ENCODE measurements around the gene ALG10. TPM values are rescaled to one million over a fixed set of nuclear protein-coding genes. Genes with fewer than 3 reads are reported as not detected.
"Not testable (repeated sequence)": the region's sequence is repeated elsewhere in the genome, so short reads cannot be mapped to it uniquely, and the experiment has no call there.

Gene ALG10
- total RNA-seq = 13.7 to 15.1 TPM (median 13.7 TPM) in 3 replicates

DNA sequence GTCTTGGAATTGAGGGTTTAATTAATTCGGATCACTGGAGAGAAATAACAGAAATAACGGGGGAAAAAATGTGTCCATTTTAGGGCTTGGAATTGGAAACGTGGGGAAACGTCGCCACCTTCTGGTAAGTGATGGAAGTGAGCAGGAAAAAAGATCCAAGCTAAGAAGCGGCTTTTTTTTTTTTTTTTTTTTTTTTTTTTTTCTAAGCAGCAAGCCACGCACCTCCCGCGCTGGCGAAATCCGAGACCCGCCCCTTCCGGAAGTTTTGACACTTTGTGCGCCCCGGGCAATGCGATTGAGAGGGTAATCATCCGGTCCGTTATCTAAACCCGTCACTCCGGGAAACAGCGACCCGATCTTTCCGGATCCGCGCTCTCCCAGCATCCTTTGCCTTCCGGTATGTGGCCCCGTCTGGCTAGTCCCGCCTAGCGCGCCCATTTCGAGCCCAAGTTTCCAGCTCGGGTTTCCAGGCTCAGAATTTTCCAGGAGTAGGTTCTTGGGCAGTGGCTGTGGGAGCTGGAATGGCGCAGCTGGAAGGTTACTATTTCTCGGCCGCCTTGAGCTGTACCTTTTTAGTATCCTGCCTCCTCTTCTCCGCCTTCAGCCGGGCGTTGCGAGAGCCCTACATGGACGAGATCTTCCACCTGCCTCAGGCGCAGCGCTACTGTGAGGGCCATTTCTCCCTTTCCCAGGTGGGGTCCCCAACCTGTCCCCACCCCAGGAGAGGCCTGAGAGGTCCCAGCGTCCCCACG, at the start of gene ALG10:
TSS of gene ALG10 (plus strand) at position 418 of the 752 bp plus-strand sequence. CDS start at position 522, 104 bp downstream.
- Mint-ChIP-seq H3K36me3 (peaks cover 2% of the 10 kb centered on the region), H3K27ac (peak within 1 kb of the TSS; percentile 94), H3K4me3 (peak within 1 kb of the TSS; percentile 85), H3K27me3 (ENCODE audit: low read depth) (no peaks in the 10 kb centered on the region), H3K9me3 (no peaks in the 10 kb centered on the region), H3K4me1 (peaks cover 26% of the 10 kb centered on the region)
- peak; percentile 84 to 91 for DNase-seq (ENCODE audit: low spot score in 2 of 2, unreplicated experiment in 2 of 2)
- TF ChIP-seq CTCF (IDR thresholded peaks at IDR 0.05; ENCODE audit: unreplicated experiment) = peak; percentile 91

GRCh38 chr12:33972884-33973283, 49.4 kb upstream of the ALG10 start:
- not testable (repeated sequence) for H3K27me3 Mint-ChIP-seq (ENCODE audit: low read depth); H3K36me3 Mint-ChIP-seq; H3K4me3 Mint-ChIP-seq; H3K4me1 Mint-ChIP-seq; DNase-seq (ENCODE audit: low spot score in 2 of 2, unreplicated experiment in 2 of 2); H3K27ac Mint-ChIP-seq
- peaks cover 26% of the 10 kb centered on the region for H3K9me3 Mint-ChIP-seq

- no peak for DNase-seq (ENCODE audit: low spot score in 2 of 2, unreplicated experiment in 2 of 2)
- no peak for TF ChIP-seq CTCF (IDR thresholded peaks at IDR 0.05; ENCODE audit: unreplicated experiment)
- no peaks in the 10 kb centered on the region for H3K36me3 Mint-ChIP-seq
- no peak overlapping the region for H3K4me3 Mint-ChIP-seq
- no peak overlapping the region for H3K27ac Mint-ChIP-seq
- H3K27me3 Mint-ChIP-seq (ENCODE audit: low read depth) = peaks cover 8% of the 10 kb centered on the region
- peaks cover 10% of the 10 kb centered on the region for H3K9me3 Mint-ChIP-seq
- H3K4me1 Mint-ChIP-seq = no peaks in the 10 kb centered on the region
Observed at GRCh38 chr12:33977887-33978286, 44.4 kb upstream of the ALG10 start.

DNA sequence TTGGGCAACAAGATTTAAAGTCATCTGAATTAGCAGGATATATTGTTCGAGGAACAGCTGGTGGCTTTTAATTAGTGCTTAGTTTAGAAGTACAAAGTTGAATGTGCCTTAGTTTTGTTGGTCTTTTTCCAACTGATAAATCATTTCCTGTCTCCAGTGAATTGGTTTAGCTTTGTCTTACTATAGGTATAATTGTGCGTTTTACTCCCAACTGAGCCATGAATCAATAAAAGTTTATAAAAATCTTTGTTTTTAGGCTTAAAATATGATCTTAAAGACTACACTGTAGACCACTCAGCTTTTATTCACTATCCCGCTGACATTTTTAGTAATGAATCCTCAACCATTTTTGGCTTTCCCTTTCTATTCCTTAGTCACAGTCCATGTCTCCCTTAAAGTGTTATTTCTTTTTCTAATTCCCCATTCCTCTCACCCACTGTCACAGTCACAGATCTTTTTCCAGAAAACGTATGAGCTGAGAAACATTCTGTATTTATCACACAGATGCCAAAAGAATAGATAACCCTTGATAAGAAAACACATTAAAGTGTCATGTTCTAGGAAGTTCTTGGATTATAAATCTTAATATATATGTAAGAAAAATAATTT, 34.0 kb upstream of the ALG10 start:
- H3K27me3 Mint-ChIP-seq (ENCODE audit: low read depth) = peaks cover 51% of the 10 kb centered on the region
- no peak for TF ChIP-seq CTCF (IDR thresholded peaks at IDR 0.05; ENCODE audit: unreplicated experiment)
- no peak overlapping the region for H3K27ac Mint-ChIP-seq

GRCh38 chr12:33988913-33989312, 33.4 kb upstream of the ALG10 start:
- H3K4me1 Mint-ChIP-seq = peaks cover 10% of the 10 kb centered on the region
- H3K9me3 Mint-ChIP-seq = no peaks in the 10 kb centered on the region
- no peaks in the 10 kb centered on the region for H3K36me3 Mint-ChIP-seq
- DNase-seq (ENCODE audit: low spot score in 2 of 2, unreplicated experiment in 2 of 2) = no peak
- H3K4me3 Mint-ChIP-seq = no peak overlapping the region
- no peak overlapping the region for H3K27ac Mint-ChIP-seq
- H3K27me3 Mint-ChIP-seq (ENCODE audit: low read depth) = peaks cover 53% of the 10 kb centered on the region
- no peak for TF ChIP-seq CTCF (IDR thresholded peaks at IDR 0.05; ENCODE audit: unreplicated experiment)

More for the DNA sequence above, 34.0 kb upstream of the ALG10 start:
- DNase-seq (ENCODE audit: low spot score in 2 of 2, unreplicated experiment in 2 of 2) = no peak
- H3K36me3 Mint-ChIP-seq = no peaks in the 10 kb centered on the region
- H3K4me3 Mint-ChIP-seq = no peak overlapping the region
- peaks cover 10% of the 10 kb centered on the region for H3K4me1 Mint-ChIP-seq
- no peaks in the 10 kb centered on the region for H3K9me3 Mint-ChIP-seq

Data from mesothelial cell of epicardium (in vitro differentiated cells).